Measurements from ENCODE around the gene MECR. TPM values are rescaled to one million over a fixed set of nuclear protein-coding genes. Genes with fewer than 3 reads are reported as not detected.
"Not testable (repeated sequence)": the region's sequence is repeated elsewhere in the genome, so short reads cannot be mapped to it uniquely, and the experiment has no call there.

MECR gene
- total and polyA plus RNA-seq, 5 donors from 2014 or later, result 10.1 to 16.3 (median 12.6) TPM

- no peaks in the 10 kb centered on the region for H3K36me3 ChIP-seq (ENCODE audit: control insufficient read depth, insufficient read depth, low read length)
- no peak for DNase-seq
- peaks cover 30% of the 10 kb centered on the region for H3K4me1 ChIP-seq (ENCODE audit: control insufficient read depth, insufficient read depth, low read length, poor library complexity, severe bottlenecking)
- Mint-ChIP-seq H3K9me3 (peaks cover 0 to 2% (median 0%) of the 10 kb centered on the region in 7 donors), H3K4me1 (peaks cover 20 to 39% (median 28%) of the 10 kb centered on the region in 4 donors), H3K36me3 (no peaks in the 10 kb centered on the region), H3K27ac (no peak overlapping the region), H3K4me3 (peak overlapping the region in 2 of 4 donors; percentile 33 to 95), H3K27me3 (peaks cover 19% of the 10 kb centered on the region)
- no peak for ATAC-seq (ENCODE audit: low read depth in 2 of 2)
- peaks cover 7% of the 10 kb centered on the region for H3K27me3 ChIP-seq (ENCODE audit: control insufficient read depth, insufficient read depth, low read length)
- H3K27ac ChIP-seq (ENCODE audit: insufficient read depth, low read length, poor library complexity, severe bottlenecking), result no peak overlapping the region
- H3K4me3 ChIP-seq (ENCODE audit: low read depth, low read length), result no peak overlapping the region
- no peaks in the 10 kb centered on the region for H3K9me3 ChIP-seq (ENCODE audit: control insufficient read depth in 2 of 2, low read length in 2 of 2)
Observed at GRCh38 chr1:29232387-29232786, 1.7 kb upstream of the MECR start.

DNA sequence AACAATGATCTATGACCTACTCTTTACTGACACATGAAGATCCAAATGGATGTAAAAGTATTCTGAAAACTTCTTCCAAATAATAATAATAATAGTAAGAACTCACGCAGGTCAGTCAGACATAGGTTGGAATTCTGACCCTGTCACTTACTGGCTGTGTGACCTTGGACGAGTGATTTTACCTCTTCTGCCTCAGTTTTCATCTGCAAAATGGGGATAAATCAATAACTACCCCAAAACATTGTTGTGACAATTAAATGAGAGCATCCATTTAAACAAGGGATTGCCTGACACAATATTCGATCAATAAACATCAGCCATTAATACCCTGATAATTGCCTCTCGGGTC is 556 bp downstream of the MECR start:
- Mint-ChIP-seq H3K9me3 (no peaks in the 10 kb centered on the region), H3K4me1 (peaks cover 14 to 26% (median 17%) of the 10 kb centered on the region in 4 donors), H3K4me3 (peak overlapping the region; percentile 91 to 97 (median 96)), H3K27me3 (no peaks in the 10 kb centered on the region), H3K27ac (peak overlapping the region in 2 of 3 donors; percentile 95), H3K36me3 (no peaks in the 10 kb centered on the region)
- H3K4me1 ChIP-seq (ENCODE audit: control insufficient read depth, insufficient read depth, low read length, poor library complexity, severe bottlenecking), result peaks cover 17% of the 10 kb centered on the region
- DNase-seq (no peak), ATAC-seq (ENCODE audit: low read depth in 2 of 2) (no peak)
- H3K4me3 ChIP-seq (ENCODE audit: low read depth, low read length), result peak overlapping the region; percentile 87
- no peaks in the 10 kb centered on the region for H3K36me3 ChIP-seq (ENCODE audit: control insufficient read depth, insufficient read depth, low read length)
- no peaks in the 10 kb centered on the region for H3K9me3 ChIP-seq (ENCODE audit: control insufficient read depth in 2 of 2, low read length in 2 of 2)
- H3K27me3 ChIP-seq (ENCODE audit: control insufficient read depth, insufficient read depth, low read length), result no peaks in the 10 kb centered on the region
- H3K27ac ChIP-seq (ENCODE audit: insufficient read depth, low read length, poor library complexity, severe bottlenecking), result peak overlapping the region; percentile 63

DNA sequence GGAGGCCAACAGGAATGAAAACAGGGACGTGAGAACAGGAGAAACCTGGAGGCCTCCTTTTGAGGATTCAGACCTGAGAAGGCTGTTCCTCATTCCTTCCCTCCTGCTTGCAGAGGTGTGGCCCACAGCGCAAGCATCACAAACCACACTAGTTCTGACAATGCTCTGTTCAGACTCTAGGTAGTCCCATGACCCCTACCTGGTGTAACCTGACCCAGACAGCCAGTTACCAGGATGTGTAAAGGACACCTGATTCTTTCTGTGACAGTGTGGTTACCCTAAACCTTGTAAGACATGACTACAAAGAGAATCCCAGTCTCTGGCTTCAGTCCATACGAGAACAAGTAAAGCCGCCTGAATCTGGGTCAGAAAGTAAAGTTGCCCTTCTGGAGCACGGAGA is 3.2 kb downstream of the MECR start:
- Mint-ChIP-seq H3K27ac (no peak overlapping the region), H3K27me3 (no peaks in the 10 kb centered on the region), H3K4me3 (peak overlapping the region in 1 of 4 donors; percentile 32)

GRCh38 chr1:29225361-29225760 is 5.4 kb downstream of the MECR start:
- DNase-seq, result no peak
- Histone ChIP-seq H3K27ac (ENCODE audit: insufficient read depth, low read length, poor library complexity, severe bottlenecking) (no peak overlapping the region), H3K4me3 (ENCODE audit: low read depth, low read length) (no peak overlapping the region), H3K9me3 (ENCODE audit: control insufficient read depth in 2 of 2, low read length in 2 of 2) (no peaks in the 10 kb centered on the region), H3K27me3 (ENCODE audit: control insufficient read depth, insufficient read depth, low read length) (no peaks in the 10 kb centered on the region), H3K4me1 (ENCODE audit: control insufficient read depth, insufficient read depth, low read length, poor library complexity, severe bottlenecking) (peaks cover 7% of the 10 kb centered on the region), H3K36me3 (ENCODE audit: control insufficient read depth, insufficient read depth, low read length) (peaks cover 2% of the 10 kb centered on the region)
- H3K4me3 Mint-ChIP-seq, result no peak overlapping the region
- H3K27me3 Mint-ChIP-seq, result no peaks in the 10 kb centered on the region
- ATAC-seq (ENCODE audit: low read depth in 2 of 2), result no peak
- no peak overlapping the region for H3K27ac Mint-ChIP-seq
- H3K36me3 Mint-ChIP-seq, result peaks cover 14% of the 10 kb centered on the region
- no peaks in the 10 kb centered on the region for H3K9me3 Mint-ChIP-seq
- H3K4me1 Mint-ChIP-seq, result peaks cover 9 to 16% (median 10%) of the 10 kb centered on the region in 4 donors

More for the DNA sequence above, 3.2 kb downstream of the MECR start:
- Histone ChIP-seq H3K27ac (ENCODE audit: insufficient read depth, low read length, poor library complexity, severe bottlenecking) (no peak overlapping the region), H3K36me3 (ENCODE audit: control insufficient read depth, insufficient read depth, low read length) (peaks cover 2% of the 10 kb centered on the region), H3K27me3 (ENCODE audit: control insufficient read depth, insufficient read depth, low read length) (no peaks in the 10 kb centered on the region), H3K4me3 (ENCODE audit: low read depth, low read length) (no peak overlapping the region), H3K9me3 (ENCODE audit: control insufficient read depth in 2 of 2, low read length in 2 of 2) (no peaks in the 10 kb centered on the region), H3K4me1 (ENCODE audit: control insufficient read depth, insufficient read depth, low read length, poor library complexity, severe bottlenecking) (peaks cover 17% of the 10 kb centered on the region)
- no peaks in the 10 kb centered on the region for H3K9me3 Mint-ChIP-seq
- peaks cover 5% of the 10 kb centered on the region for H3K36me3 Mint-ChIP-seq
- H3K4me1 Mint-ChIP-seq, result peaks cover 14 to 26% (median 18%) of the 10 kb centered on the region in 4 donors
- no peak for DNase-seq
- no peak for ATAC-seq (ENCODE audit: low read depth in 2 of 2)

DNA sequence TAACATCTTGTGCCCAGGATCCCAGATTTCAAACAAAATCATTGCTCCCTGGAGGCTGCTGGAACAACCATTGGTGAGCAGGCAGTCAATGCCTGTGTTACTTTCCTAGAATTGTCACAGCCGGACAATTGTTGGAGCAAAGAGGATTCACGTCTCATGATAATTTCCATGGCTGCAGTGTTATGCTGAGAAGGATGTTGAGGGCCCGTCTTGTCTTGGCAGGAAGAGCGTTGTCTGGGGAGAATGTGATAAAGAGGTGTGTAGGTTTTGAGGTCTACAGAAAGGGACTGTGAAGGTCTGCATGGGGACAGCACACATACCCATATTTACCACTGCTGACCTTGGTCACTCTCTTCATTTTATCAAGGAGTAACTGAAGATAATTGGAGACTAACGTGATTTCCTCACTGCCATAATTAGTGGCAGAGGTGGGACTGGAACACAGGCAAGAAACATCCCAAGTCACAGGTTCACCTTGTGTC is 6.3 kb downstream of the MECR start:
- no peak for ATAC-seq (ENCODE audit: low read depth in 2 of 2)
- Mint-ChIP-seq H3K27ac (no peak overlapping the region), H3K36me3 (peaks cover 15% of the 10 kb centered on the region), H3K9me3 (no peaks in the 10 kb centered on the region), H3K4me3 (no peak overlapping the region), H3K4me1 (peaks cover under 1 to 8% (median 1%) of the 10 kb centered on the region in 4 donors), H3K27me3 (no peaks in the 10 kb centered on the region)
- Histone ChIP-seq H3K4me3 (ENCODE audit: low read depth, low read length) (no peak overlapping the region), H3K9me3 (ENCODE audit: control insufficient read depth in 2 of 2, low read length in 2 of 2) (no peaks in the 10 kb centered on the region), H3K27me3 (ENCODE audit: control insufficient read depth, insufficient read depth, low read length) (no peaks in the 10 kb centered on the region), H3K4me1 (ENCODE audit: control insufficient read depth, insufficient read depth, low read length, poor library complexity, severe bottlenecking) (no peaks in the 10 kb centered on the region), H3K36me3 (ENCODE audit: control insufficient read depth, insufficient read depth, low read length) (peaks cover 2% of the 10 kb centered on the region), H3K27ac (ENCODE audit: insufficient read depth, low read length, poor library complexity, severe bottlenecking) (no peak overlapping the region)
- no peak for DNase-seq

GRCh38 chr1:29223521-29223920 is 7.2 kb downstream of the MECR start:
- no peaks in the 10 kb centered on the region for H3K9me3 Mint-ChIP-seq
- no peak for ATAC-seq (ENCODE audit: low read depth in 2 of 2)
- Histone ChIP-seq H3K27ac (ENCODE audit: insufficient read depth, low read length, poor library complexity, severe bottlenecking) (no peak overlapping the region), H3K36me3 (ENCODE audit: control insufficient read depth, insufficient read depth, low read length) (peaks cover 2% of the 10 kb centered on the region), H3K4me1 (ENCODE audit: control insufficient read depth, insufficient read depth, low read length, poor library complexity, severe bottlenecking) (no peaks in the 10 kb centered on the region), H3K4me3 (ENCODE audit: low read depth, low read length) (no peak overlapping the region), H3K9me3 (ENCODE audit: control insufficient read depth in 2 of 2, low read length in 2 of 2) (no peaks in the 10 kb centered on the region), H3K27me3 (ENCODE audit: control insufficient read depth, insufficient read depth, low read length) (no peaks in the 10 kb centered on the region)
- H3K27ac Mint-ChIP-seq, result no peak overlapping the region
- H3K4me1 Mint-ChIP-seq, result peaks cover 0 to 4% (median 1%) of the 10 kb centered on the region in 4 donors
- no peaks in the 10 kb centered on the region for H3K27me3 Mint-ChIP-seq
- H3K4me3 Mint-ChIP-seq, result no peak overlapping the region
- H3K36me3 Mint-ChIP-seq, result peaks cover 15% of the 10 kb centered on the region
- no peak for DNase-seq

GRCh38 chr1:29222686-29223085 is 8.0 kb downstream of the MECR start:
- peaks cover 2% of the 10 kb centered on the region for H3K36me3 ChIP-seq (ENCODE audit: control insufficient read depth, insufficient read depth, low read length)
- DNase-seq, result no peak
- H3K27me3 Mint-ChIP-seq, result no peaks in the 10 kb centered on the region
- peaks cover 15% of the 10 kb centered on the region for H3K36me3 Mint-ChIP-seq
- no peaks in the 10 kb centered on the region for H3K4me1 ChIP-seq (ENCODE audit: control insufficient read depth, insufficient read depth, low read length, poor library complexity, severe bottlenecking)
- no peaks in the 10 kb centered on the region for H3K9me3 ChIP-seq (ENCODE audit: control insufficient read depth in 2 of 2, low read length in 2 of 2)
- no peak for ATAC-seq (ENCODE audit: low read depth in 2 of 2)
- no peak overlapping the region for H3K4me3 Mint-ChIP-seq
- H3K27me3 ChIP-seq (ENCODE audit: control insufficient read depth, insufficient read depth, low read length), result no peaks in the 10 kb centered on the region
- H3K27ac ChIP-seq (ENCODE audit: insufficient read depth, low read length, poor library complexity, severe bottlenecking), result no peak overlapping the region
- H3K9me3 Mint-ChIP-seq, result no peaks in the 10 kb centered on the region
- H3K4me1 Mint-ChIP-seq, result peaks cover 0 to 2% (median 1%) of the 10 kb centered on the region in 4 donors
- H3K4me3 ChIP-seq (ENCODE audit: low read depth, low read length), result no peak overlapping the region
- H3K27ac Mint-ChIP-seq, result no peak overlapping the region

- H3K36me3 ChIP-seq (ENCODE audit: control insufficient read depth, insufficient read depth, low read length); H3K27me3 ChIP-seq (ENCODE audit: control insufficient read depth, insufficient read depth, low read length); H3K9me3 ChIP-seq (ENCODE audit: control insufficient read depth in 2 of 2, low read length in 2 of 2); H3K4me3 ChIP-seq (ENCODE audit: low read depth, low read length); H3K9me3 Mint-ChIP-seq; H3K4me1 Mint-ChIP-seq; H3K4me3 Mint-ChIP-seq; ATAC-seq (ENCODE audit: low read depth in 2 of 2); H3K27ac Mint-ChIP-seq; DNase-seq; H3K27ac ChIP-seq (ENCODE audit: insufficient read depth, low read length, poor library complexity, severe bottlenecking); H3K27me3 Mint-ChIP-seq; H3K4me1 ChIP-seq (ENCODE audit: control insufficient read depth, insufficient read depth, low read length, poor library complexity, severe bottlenecking): not testable (repeated sequence)
- H3K36me3 Mint-ChIP-seq, result peaks cover 15% of the 10 kb centered on the region
Observed at GRCh38 chr1:29222260-29222659, 8.5 kb downstream of the MECR start.

Data from CD4-positive, CD25-positive, alpha-beta regulatory T cell (primary cell).